CD4-positive, alpha-beta T cell treated with Interleukin-6 at 100 ng/mL for 8 hours (primary cell): ENCODE results near the gene ABHD1.
A peak's percentile ranks its signal among the peaks of the same experiment; 100 is the strongest.
"Not testable (repeated sequence)": the region's sequence is repeated elsewhere in the genome, so short reads cannot be mapped to it uniquely, and the experiment has no call there.

Experiments
- DNase-seq: peaks from one replicate; pipeline ENCODE4 v3.0.0-alpha.2; 2020; ENCODE audit warnings: mixed read lengths, low spot score

Gene ABHD1

DNA sequence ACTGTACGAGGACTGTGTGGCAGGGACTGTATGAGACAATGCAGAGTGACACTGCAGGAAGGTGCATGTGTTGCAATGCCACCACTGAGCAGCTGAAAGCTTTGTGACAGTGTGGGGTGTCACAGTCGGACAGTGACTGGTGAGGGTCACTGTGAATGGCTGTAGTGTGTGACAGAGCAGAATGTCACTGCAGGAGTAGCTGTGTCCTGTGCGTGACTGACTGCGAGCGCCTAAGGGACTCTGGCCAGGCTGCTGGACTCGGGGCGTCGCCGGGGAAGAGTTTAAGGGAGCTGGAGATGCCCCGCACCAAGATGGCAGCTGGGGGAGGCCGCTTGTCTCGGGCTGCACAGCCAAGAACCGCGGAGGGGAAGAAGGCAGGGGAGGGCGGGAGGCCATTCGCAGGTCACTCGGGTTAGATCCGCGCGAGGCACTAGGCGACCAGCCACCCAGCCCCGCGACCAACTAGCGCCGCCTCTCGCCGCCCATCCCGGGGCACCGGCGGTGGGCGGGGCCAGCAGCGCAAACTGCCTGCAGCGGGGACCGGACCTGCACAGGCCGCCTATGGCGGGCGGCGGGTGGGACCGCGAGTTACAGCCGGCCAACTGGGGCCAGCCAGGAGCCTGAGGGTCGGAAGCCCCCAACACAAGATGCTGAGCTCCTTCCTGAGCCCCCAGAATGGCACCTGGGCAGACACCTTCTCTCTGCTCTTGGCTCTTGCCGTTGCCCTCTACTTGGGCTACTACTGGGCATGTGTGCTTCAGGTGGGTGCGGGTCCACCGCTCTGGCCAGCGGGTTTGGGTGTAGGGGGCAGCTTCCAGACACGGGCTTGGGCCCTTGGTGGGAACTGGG lies at the start of gene ABHD1:
Gene ABHD1, plus strand, starts transcription at position 514 of the 849 bp plus-strand sequence. Its CDS starts 134 bp downstream, at position 648.
- DNase-seq, result peak; percentile 66

DNA sequence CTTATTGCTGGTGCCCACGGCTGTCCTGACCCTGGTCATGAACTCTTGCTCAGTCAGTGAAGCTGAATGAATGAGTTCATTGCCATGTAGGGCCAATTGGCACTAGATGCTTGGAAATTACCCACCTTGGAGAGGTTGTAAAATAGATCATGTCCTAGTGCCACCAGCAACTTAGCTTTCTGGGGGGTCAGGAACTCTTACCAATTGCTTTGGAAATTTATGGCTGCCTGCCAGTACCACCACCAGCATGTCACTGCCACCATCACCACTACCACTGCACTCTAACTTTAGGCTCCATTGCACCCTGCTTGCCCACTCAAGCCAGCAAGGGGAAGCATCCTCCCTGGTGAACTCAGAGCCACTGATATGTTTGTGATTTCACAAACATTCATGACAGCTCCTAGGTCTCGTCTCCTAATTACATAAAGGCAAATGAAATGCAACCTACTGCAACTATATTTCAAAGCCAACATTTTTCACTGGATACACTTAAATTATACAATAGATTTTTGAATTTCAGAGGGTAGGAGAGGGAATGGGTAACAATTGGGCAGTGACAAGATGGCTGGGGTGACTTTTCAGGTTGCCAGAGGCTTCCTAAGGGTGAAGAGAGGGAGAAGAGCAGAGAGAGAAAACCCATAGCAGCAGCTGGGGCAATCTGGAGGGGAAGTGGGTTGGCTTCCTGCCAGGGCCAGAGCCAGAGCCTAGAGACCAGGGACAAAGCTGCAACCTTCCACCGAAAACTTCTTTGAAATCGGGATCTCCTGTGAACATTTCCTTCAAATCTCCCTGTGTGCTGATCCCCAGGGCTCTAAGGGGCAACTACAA lies 48.7 kb upstream of the ABHD1 start:
- DNase-seq, result peak; percentile 68

DNA sequence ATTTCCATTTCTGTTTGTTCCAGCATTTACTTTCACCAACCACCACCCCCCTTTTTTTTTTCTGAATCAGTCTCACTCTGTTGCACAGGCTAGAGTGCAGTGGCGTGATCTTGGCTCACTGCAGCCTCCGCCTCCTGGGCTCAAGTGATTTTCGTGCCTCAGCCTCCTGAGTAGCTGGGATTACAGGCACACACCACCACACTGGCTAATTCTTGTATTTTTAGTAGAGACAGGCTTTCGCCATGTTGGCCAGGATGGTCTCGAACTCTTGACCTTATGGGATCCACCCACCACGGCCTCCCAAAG lies 48.1 kb upstream of the ABHD1 start:
- not testable (repeated sequence) for DNase-seq

DNA sequence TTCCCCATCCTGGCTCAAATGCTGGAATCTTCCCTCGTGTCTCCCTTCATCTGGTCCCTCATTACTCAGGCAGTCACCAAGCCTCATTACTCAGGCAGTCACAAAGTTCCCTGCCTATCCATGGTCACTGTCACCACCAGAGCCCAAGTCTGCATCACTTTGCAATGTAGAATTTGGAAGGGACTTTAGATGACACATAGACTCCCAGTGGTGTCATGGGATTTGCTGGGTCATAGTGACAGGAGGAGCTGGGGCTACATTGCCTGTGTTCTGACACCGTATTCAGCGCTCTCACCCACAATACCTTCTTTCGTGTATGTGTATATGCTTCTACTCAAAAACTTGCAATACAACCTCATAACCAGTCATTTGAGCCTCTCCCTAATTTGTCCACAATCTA lies 47.3 kb upstream of the ABHD1 start:
- no peak for DNase-seq

DNA sequence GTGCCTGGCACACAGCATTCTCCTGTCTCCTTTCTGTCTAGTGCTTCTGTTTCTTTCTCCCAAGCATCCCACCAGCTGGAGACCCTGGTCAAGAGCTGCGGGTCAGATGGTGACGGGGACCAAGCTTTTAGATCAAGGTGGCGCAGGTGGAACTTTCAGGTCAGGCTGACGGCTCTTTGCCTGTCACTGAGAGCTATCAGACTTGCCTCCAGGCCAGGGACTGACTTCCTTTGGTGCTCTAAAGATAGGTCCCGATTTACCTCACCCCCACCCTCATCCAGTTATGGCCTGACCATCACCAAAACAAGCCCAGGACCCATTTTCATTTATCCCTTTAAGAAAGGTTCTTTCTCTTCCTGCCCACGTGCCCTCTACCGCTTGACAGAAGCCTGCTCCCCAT lies 46.4 kb upstream of the ABHD1 start:
- no peak for DNase-seq

DNA sequence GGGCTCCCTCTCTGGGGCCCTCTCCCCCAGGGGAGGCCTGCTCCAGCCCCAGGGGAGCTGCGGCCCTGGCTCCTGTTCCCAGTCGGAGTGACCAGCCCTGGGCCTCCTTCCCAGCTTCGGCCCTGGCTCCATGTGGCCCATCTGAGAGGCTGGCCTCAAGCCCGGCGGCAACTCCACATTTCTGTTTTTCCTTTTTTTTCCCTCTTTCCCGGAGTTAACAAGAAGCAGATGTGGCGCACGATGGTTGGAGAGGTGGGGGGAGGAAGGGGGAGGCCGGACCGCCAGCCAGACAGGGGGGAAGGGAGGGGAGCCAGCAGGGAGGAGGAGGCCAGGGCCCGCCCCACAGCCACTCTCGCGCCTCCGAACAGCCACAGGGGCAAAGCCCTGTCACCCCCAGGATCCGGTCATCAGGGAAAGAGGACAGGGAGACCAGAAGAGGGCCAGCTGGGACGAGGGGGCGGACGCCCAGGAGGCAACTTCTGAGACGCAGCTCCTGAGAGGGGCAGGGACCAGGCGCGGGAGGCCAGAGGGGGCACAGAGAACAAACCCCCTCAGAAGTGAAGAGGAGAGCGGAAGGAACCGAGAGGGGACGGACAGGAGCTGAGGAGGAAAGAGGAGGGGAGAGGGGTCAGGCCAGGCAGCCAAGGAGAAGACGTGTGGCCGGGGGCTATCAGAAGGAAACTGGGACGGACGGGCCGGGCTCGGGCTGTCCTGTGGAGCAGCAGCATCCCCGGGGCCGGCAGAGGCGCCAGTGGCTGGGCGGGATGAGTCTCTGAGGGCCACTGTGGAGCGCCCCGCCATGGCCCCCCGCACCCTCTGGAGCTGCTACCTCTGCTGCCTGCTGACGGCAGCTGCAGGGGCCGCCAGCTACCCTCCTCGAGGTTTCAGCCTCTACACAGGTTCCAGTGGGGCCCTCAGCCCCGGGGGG lies 45.1 kb upstream of the ABHD1 start, which contains the start of gene EMILIN1:
Gene EMILIN1, plus strand, starts transcription at position 349 of the 928 bp plus-strand sequence. Its CDS starts 451 bp downstream, at position 800.
- no peak for DNase-seq

DNA sequence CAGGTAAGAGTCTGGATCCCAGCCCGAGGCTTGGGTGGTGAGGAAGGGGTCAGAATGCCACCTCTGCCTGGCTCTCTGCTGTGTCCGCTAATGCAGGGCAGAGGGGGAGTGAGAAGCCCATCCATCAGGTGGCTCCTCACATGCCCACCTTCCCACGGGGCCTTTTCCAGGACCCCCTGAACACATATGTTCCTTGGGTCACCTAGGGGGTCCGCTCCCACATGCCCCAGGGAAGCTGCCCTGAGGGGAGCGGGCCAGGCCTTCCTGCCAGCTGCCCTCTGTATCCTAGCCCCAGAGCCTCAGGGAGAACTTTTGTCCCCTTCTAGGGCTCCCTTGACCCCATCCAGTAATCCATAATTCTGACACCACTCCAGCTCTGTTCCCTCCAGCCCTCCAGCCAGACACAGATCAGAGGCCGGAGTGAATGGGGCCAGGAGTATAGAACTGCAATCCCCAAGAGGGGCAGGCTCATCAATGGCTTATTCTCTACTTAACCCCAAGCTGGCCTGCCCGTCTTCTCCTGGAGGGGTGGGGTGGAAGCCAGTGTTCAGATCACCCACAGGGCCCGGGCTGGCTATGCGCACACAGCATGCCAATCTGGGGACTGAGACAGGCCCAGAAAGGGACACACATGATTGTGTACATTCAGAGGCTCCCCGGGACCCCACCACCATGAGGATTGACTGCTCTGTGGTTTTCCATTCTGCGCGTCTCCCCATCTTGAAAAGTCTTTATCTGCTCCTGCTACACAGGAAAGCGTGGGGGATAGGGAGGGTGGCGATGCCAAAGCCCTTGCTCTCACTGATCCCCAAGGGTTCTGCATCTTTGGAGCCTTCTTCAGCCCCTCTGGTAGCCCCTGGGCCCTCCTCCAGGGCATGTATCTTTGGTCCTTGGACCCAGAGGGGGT lies 44.1 kb upstream of the ABHD1 start:
- no peak for DNase-seq

DNA sequence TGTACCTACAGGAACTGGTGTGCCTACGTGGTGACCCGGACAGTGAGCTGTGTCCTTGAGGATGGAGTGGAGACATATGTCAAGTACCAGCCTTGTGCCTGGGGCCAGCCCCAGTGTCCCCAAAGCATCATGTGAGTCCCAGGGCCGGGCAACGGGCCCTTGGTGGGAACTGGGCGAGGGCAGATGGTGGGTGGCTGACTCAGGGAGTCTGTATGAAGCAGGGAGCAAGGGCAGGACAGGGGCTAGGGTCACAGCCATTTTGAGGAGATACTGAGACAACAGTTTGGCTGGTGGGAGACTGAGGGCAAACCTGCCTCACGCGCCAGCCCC lies 43.5 kb upstream of the ABHD1 start:
- DNase-seq, result no peak

DNA sequence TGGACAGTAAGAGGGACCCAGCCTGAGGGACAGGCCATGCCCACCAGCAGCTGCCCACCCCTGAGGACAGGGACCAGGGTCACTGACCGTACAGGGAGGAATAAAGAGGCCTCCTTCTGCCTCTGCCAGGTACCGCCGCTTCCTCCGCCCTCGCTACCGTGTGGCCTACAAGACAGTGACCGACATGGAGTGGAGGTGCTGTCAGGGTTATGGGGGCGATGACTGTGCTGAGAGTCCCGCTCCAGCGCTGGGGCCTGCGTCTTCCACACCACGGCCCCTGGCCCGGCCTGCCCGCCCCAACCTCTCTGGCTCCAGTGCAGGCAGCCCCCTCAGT lies 43.0 kb upstream of the ABHD1 start:
- no peak for DNase-seq

DNA sequence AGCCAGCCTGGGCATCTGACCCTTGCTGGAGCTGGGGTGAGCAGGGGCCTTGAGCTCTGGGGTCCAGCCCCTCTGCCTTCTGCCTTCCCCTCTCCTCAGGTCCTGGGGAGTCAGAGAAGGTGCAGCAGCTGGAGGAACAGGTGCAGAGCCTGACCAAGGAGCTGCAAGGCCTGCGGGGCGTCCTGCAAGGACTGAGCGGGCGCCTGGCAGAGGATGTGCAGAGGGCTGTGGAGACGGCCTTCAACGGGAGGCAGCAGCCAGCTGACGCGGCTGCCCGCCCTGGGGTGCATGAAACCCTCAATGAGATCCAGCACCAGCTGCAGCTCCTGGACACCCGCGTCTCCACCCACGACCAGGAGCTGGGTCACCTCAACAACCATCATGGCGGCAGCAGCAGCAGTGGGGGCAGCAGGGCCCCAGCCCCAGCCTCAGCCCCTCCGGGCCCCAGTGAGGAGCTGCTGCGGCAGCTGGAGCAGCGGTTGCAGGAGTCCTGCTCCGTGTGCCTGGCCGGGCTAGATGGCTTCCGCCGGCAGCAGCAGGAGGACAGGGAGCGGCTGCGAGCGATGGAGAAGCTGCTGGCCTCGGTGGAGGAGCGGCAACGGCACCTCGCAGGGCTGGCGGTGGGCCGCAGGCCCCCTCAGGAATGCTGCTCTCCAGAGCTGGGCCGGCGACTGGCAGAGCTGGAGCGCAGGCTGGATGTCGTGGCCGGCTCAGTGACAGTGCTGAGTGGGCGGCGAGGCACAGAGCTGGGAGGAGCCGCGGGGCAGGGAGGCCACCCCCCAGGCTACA lies 41.4 kb upstream of the ABHD1 start:
- DNase-seq, result no peak

DNA sequence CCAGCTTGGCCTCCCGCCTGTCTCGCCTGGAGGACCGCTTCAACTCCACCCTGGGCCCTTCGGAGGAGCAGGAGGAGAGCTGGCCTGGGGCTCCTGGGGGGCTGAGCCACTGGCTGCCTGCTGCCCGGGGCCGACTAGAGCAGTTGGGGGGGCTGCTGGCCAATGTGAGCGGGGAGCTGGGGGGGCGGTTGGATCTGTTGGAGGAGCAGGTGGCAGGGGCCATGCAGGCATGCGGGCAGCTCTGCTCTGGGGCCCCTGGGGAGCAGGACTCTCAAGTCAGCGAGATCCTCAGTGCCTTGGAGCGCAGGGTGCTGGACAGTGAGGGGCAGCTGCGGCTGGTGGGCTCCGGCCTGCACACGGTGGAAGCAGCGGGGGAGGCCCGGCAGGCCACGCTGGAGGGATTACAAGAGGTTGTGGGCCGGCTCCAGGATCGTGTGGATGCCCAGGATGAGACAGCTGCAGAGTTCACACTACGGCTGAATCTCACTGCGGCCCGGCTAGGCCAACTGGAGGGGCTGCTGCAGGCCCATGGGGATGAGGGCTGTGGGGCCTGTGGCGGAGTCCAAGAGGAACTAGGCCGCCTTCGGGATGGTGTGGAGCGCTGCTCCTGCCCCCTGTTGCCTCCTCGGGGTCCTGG lies 40.7 kb upstream of the ABHD1 start:
- no peak for DNase-seq

DNA sequence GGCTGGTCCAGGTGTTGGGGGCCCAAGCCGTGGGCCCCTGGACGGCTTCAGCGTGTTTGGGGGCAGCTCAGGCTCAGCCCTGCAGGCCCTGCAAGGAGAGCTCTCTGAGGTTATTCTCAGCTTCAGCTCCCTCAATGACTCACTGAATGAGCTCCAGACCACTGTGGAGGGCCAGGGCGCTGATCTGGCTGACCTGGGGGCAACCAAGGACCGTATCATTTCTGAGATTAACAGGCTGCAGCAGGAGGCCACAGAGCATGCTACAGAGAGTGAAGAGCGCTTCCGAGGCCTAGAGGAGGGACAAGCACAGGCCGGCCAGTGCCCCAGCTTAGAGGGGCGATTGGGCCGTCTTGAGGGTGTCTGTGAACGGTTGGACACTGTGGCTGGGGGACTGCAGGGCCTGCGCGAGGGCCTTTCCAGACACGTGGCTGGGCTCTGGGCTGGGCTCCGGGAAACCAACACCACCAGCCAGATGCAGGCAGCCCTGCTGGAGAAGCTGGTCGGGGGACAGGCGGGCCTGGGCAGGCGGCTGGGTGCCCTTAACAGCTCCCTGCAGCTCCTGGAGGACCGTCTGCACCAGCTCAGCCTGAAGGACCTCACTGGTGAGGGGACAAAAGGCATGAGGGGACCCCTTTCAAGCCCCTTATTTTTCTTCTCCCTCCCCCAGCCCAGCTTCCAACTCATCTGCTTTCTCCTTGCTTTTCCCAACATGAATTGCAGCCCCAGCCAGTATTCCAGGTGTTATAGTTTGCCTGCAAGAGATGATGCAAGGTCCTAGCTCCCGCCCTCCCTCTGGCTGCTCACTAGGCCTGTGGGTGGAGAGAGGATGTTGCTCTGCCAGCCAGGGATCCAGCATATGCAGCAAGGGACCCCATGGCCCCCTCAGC lies 40.0 kb upstream of the ABHD1 start:
- no peak for DNase-seq

DNA sequence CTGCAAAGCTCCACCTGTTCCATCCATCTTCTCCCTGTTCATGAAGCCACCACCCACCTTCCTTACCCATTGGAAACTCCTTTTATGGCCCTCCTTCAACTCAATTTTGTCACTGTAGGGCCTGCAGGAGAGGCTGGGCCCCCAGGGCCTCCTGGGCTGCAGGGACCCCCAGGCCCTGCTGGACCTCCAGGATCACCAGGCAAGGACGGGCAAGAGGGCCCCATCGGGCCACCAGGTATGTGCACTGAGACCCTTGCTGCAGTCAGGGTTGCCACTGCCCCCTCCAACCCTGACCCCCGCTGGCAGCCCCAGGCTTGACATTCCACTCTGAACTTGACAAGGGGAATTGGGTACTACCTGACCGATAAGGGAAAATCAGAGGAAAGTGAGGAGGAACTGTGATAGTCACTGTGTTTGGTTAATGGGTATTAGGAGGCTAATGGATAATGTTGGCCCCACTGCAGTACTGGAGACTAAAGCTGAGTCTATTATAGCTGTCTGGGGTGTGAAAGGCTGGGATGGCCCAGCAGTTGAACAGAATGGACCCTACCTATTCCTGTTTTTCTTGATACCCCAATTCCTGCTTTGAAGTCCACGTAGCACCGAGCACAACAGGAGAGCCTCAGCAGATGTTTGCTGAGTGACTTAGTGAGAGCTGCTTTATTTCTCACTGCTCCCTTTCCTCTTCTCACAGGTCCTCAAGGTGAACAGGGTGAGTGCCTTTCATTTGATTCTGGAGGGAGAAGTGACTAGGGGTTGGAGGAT lies 39.1 kb upstream of the ABHD1 start:
- DNase-seq, result no peak

DNA sequence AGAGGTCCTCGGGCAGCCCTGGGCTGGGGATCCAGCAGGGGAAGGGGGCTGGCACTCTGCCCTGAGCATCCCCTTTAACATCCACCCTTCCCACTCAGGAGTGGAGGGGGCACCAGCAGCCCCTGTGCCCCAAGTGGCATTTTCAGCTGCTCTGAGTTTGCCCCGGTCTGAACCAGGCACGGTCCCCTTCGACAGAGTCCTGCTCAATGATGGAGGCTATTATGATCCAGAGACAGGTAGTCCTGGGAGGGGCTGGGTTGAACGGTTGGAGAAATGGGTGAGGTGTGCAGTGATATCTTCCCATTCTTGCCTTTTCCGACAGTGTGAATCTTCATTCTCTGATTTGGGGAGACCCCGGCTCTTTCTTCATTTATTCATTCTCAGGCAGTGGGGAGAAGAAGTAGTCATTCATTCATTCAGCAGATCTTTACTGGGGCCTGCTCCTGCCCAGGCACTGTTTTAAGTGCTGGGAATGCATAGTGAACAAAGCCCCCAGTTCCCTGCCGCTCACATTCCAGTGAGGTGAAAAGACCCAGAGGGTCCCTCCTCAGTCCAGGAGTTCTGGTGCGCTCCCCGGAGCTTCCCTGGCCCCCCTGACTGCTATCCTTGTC lies 38.4 kb upstream of the ABHD1 start:
- no peak for DNase-seq

DNA sequence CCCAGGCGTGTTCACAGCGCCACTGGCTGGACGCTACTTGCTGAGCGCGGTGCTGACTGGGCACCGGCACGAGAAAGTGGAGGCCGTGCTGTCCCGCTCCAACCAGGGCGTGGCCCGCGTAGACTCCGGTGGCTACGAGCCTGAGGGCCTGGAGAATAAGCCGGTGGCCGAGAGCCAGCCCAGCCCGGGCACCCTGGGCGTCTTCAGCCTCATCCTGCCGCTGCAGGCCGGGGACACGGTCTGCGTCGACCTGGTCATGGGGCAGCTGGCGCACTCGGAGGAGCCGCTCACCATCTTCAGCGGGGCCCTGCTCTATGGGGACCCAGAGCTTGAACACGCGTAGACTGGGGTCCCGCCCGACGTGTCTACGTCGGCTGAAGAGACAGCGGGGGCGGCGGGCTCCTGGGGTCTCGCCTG lies 37.9 kb upstream of the ABHD1 start:
- DNase-seq, result peak; percentile 15

DNA sequence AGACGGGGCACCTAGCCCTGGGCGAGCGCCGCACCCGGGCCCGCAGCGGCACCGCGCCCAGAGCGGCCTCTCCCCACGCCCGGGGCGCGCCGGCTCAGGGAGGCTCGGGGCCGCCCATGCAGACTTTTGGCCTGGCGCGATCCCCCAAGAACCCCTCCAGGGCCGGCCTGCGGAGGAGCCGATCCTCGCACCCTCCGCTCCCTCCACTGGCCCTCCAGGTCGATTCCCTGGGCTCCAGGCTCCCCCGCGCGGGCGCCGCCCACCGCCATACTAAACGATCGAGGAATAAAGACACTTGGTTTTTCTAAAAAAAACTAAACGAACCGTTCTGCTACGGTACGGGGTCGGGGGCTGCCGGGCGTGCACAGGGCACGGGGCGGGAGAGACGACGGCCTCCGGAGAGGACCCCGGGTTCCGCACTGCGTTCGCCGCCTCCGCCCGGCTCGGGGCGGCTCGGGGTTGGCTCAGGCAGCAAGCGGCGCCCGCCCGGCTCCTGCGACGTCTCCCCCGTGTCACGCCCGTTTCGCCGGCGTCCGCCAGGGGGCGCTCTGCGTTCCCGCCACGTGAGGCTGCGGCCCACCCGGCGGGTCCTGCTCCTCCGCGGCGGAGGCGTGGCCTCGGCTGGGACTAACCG lies 37.4 kb upstream of the ABHD1 start:
- DNase-seq, result peak; percentile 98
